ENCODE results near the gene ADAM22.

DNA sequence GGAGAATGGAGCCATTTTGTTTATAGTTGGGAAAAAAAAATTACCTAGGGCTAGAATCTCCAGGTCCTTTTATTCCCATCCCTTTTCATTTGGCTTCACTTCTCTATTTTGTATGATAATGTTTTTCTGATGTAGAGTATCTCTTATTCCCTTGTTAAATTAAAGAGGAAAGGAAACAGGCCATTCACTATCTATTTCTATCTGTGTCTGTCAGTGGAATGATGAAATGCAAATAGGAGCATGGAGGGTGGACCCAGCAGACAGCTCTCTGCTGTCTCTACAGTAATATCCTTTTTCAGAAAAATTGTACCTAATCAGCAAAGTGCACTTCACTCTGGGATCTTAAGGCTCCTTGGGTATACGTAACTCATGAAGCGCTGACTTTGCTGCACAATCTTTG lies 149.8 kb downstream of the ADAM22 start:
- TF ChIP-seq, protein P1, sequence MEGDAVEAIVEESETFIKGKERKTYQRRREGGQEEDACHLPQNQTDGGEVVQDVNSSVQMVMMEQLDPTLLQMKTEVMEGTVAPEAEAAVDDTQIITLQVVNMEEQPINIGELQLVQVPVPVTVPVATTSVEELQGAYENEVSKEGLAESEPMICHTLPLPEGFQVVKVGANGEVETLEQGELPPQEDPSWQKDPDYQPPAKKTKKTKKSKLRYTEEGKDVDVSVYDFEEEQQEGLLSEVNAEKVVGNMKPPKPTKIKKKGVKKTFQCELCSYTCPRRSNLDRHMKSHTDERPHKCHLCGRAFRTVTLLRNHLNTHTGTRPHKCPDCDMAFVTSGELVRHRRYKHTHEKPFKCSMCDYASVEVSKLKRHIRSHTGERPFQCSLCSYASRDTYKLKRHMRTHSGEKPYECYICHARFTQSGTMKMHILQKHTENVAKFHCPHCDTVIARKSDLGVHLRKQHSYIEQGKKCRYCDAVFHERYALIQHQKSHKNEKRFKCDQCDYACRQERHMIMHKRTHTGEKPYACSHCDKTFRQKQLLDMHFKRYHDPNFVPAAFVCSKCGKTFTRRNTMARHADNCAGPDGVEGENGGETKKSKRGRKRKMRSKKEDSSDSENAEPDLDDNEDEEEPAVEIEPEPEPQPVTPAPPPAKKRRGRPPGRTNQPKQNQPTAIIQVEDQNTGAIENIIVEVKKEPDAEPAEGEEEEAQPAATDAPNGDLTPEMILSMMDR (conservative IDR thresholded peaks at IDR 0.05; ENCODE audit: low read depth, low read length): no peak
- no peak for TF ChIP-seq RFX5 (IDR thresholded peaks at IDR 0.05; ENCODE audit: low read depth, low read length)

All from IMR-90 (cell line).